BJ (cell line): ENCODE measurements around the gene GAB2. TPM values are rescaled to one million over a fixed set of nuclear protein-coding genes. Genes with fewer than 3 reads are reported as not detected.

ENCODE experiments used
- CTCF ChIA-PET: fragments of 350-600 bp; formaldehyde crosslinking; extraction: SDS; loops from one replicate; lab custom pipeline; 2021; ENCODE audit warnings: antibody characterized with exemption, inconsistent platforms; lab: Yijun Ruan, JAX
- POLR2A ChIA-PET: fragments of 300-600 bp; sonication (Branson Sonifier 250); formaldehyde crosslinking; extraction: SDS; loops from one replicate; lab custom pipeline; 2021; ENCODE audit warnings: antibody characterized with exemption; lab: Charles Lee
- DNase-seq: peaks from one replicate; pipeline ENCODE4 v3.0.0-alpha.2; 2011; ENCODE audit warnings: low read depth
- H3K27me3 ChIP-seq: 2 replicates; pipeline ENCODE4 v1.6.0; 2011; ENCODE audit warnings: low read length; ENCODE audit not compliant: control insufficient read depth, insufficient read depth
- H3K36me3 ChIP-seq: 2 replicates; pipeline ENCODE4 v1.5.1; 2011; ENCODE audit warnings: low read length; ENCODE audit not compliant: control insufficient read depth, insufficient read depth
- H3K4me3 ChIP-seq: 2 replicates; pipeline ENCODE4 v1.5.1; 2011; ENCODE audit warnings: low read depth, mild to moderate bottlenecking, control low read depth, low read length
- CTCF ChIP-seq: IDR thresholded peaks from 2 replicates; pipeline ENCODE4 v1.5.1; 2011; ENCODE audit warnings: low read depth, mild to moderate bottlenecking, control low read depth, inconsistent platforms, low read length, moderate library complexity; ENCODE audit not compliant: insufficient read depth
- polyA plus RNA-seq: library from polyadenylated mRNA; depleted of rRNA; stranded (reverse); fragments of >200 nt; gene quantifications from 2 replicates; pipeline ENCODE4 v1.2.3, GENCODE V29; 2011

The GAB2 gene
- polyA plus RNA-seq, 1 experiment: 12.2 TPM

DNA sequence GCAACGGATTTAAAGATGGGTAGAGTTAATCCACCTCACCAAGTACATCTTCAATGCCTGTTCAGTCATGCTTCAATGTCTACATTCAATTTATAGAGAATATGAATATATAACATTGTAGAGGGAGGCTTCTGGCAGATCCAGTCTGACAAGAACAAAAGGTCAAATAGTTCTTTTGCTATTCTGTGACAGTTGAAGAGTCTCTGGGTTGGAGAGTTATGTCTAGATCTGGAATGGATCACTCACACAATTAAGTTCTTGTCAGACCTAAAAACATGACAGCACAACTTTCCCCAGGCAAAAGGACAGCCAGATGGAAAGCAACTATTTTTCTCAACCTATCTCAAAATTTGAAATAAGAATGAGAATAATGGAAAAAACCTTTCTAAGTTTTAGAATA, 15.3 kb upstream of the GAB2 start:
- POLR2A ChIA-PET: no interaction called here
- CTCF ChIA-PET: interaction anchor here (0.6 to 3.2 kb wide), 2 partner anchors 19 to 204 kb away, joined by 3 to 8 read pairs; no protein-coding TSS in a partner anchor
- DNase-seq: no peak

GRCh38 chr11:78432058-78432515, 14.5 kb upstream of the GAB2 start:
- ChIA-PET POLR2A (no interaction called here), CTCF (interaction anchor here (0.6 to 3.2 kb wide), 4 partner anchors 9 to 203 kb away, joined by 3 to 8 read pairs (median 4); no protein-coding TSS in a partner anchor)
- no peak for DNase-seq
- peak; percentile 54 for TF ChIP-seq CTCF
- H3K36me3 ChIP-seq: no peaks in the 10 kb centered on the region
- no peak overlapping the region for H3K4me3 ChIP-seq
- H3K27me3 ChIP-seq: no peaks in the 10 kb centered on the region

More for the DNA sequence above, 15.3 kb upstream of the GAB2 start:
- Histone ChIP-seq H3K27me3 (no peaks in the 10 kb centered on the region), H3K36me3 (no peaks in the 10 kb centered on the region), H3K4me3 (no peak overlapping the region)
- no peak for TF ChIP-seq CTCF

DNA sequence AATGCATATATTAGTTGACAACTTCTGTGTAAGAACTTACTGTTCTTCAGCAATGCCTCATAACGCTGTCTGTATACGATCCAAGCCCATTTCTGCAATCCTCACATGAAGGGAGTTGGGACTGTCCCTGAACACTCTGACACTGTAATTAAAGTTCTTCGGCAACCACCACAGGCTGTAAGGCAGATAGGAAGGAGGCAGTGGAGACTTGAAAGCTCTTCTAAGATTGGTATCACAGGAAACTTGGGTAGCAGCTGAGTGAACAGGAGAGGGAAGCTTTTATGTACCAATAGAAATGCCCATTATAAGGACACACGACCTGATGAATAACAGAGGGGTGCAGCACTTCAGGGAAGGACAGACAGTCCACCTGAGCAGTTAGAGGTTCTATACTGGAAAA, 12.0 kb upstream of the GAB2 start:
- ChIA-PET CTCF (interaction anchor here (1.0 to 3.2 kb wide), 3 partner anchors 9 to 201 kb away, joined by 4 to 8 read pairs (median 7); partner anchors contain the start of gene GAB2), POLR2A (no interaction called here)
- Histone ChIP-seq H3K36me3 (no peaks in the 10 kb centered on the region), H3K4me3 (no peak overlapping the region), H3K27me3 (no peaks in the 10 kb centered on the region)
- TF ChIP-seq CTCF: no peak
- DNase-seq: no peak

GRCh38 chr11:78429209-78429608, 11.6 kb upstream of the GAB2 start:
- POLR2A ChIA-PET: no interaction called here

DNA sequence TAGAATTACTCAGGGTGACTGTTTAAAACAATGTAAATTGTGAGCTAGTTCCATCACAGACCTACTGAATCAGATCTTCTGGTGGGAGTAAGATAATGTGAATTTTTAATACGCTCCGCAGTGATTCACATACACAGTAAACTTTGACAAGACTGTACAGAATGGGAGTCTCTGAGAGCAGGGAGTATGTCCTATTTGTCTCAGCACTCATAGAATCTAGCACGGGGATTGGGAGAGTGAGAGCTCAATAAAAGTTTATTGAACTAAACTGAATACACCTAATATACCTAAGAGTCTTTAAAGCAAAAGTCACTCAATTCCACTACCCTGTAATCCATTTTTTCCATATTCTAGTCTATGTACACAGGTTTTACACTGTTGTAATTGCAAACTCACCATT, 11.2 kb upstream of the GAB2 start:
- no peak for TF ChIP-seq CTCF
- POLR2A ChIA-PET: no interaction called here
- no peak for DNase-seq
- H3K4me3 ChIP-seq: no peak overlapping the region
- no peaks in the 10 kb centered on the region for H3K36me3 ChIP-seq
- H3K27me3 ChIP-seq: no peaks in the 10 kb centered on the region
- CTCF ChIA-PET: interaction anchor here (0.8 kb wide), 1 partner anchor 136 kb away, joined by 3 read pairs; no protein-coding TSS in a partner anchor

More at GRCh38 chr11:78429209-78429608, 11.6 kb upstream of the GAB2 start:
- no peaks in the 10 kb centered on the region for H3K27me3 ChIP-seq
- no peak overlapping the region for H3K4me3 ChIP-seq
- no peaks in the 10 kb centered on the region for H3K36me3 ChIP-seq
- no peak for TF ChIP-seq CTCF
- CTCF ChIA-PET: interaction anchor here (0.8 to 1.0 kb wide), 2 partner anchors 11 to 135 kb away, joined by 3 to 4 read pairs; partner anchors contain the start of gene GAB2
- no peak for DNase-seq
